Endothelial cell of umbilical vein (primary cell): ENCODE results near the gene PRR19. TPM values are rescaled to one million over a fixed set of nuclear protein-coding genes. Genes with fewer than 3 reads are reported as not detected.
"Not testable (repeated sequence)": the region's sequence is repeated elsewhere in the genome, so short reads cannot be mapped to it uniquely, and the experiment has no call there.

Source experiments
- BruUV-seq: library from RNA; stranded (reverse); fragments of 400-500 nt; replicated peaks from 2 replicates; lab custom pipeline; 2021; lab: Mats Ljungman, UMichigan
- CTCF ChIA-PET: fragments of 300-600, 350-600 bp; sonication (Branson Sonifier 250); formaldehyde crosslinking; loops from one replicate; lab custom pipeline; 2021; ENCODE audit warnings: antibody characterized with exemption, inconsistent platforms; lab: Charles Lee
- POLR2A ChIA-PET: fragments of 300-600, 350-600 bp; sonication (Branson Sonifier 250); formaldehyde crosslinking; loops from one replicate; lab custom pipeline; 2021; ENCODE audit warnings: antibody characterized with exemption, inconsistent platforms; lab: Charles Lee
- DNase-seq: peaks from one replicate; pipeline ENCODE4 v3.0.0-alpha.2; 2011; ENCODE audit warnings: low read depth, low spot score
- FAIRE-seq: peaks from 2 replicates; lab custom pipeline; 2011; peaks lifted over from hg19 to GRCh38; lab: Jason Lieb, UNC
- H2AFZ ChIP-seq: 2 replicates; pipeline ENCODE4 v1.6.0; 2012; ENCODE audit warnings: low read depth, low read length, control low read depth, inconsistent platforms
- H3K27ac ChIP-seq: 2 replicates; pipeline ENCODE4 v1.5.1; 2011; ENCODE audit warnings: low read depth, mild to moderate bottlenecking, control low read depth, low read length, moderate library complexity; ENCODE audit not compliant: insufficient read depth
- H3K27me3 ChIP-seq, 2 experiments: 2 replicates each; pipeline versions ENCODE4 v1.6.0 to v1.6.1; 2011; ENCODE audit warnings: low read length in 2 of 2, mixed read lengths in 1 of 2; ENCODE audit not compliant: control insufficient read depth in 2 of 2, insufficient read depth in 2 of 2
- H3K36me3 ChIP-seq, 2 experiments: 2 replicates in 1 of 2; 3 replicates in 1 of 2; pipeline ENCODE4 v1.5.1; 2011; ENCODE audit warnings: low read length in 2 of 2, mild to moderate bottlenecking in 1 of 2, moderate library complexity in 1 of 2; ENCODE audit not compliant: control insufficient read depth in 2 of 2, insufficient read depth in 2 of 2; ENCODE audit errors: extremely low read depth in 1 of 2
- H3K4me1 ChIP-seq: 3 replicates; pipeline ENCODE4 v1.5.1; 2011; ENCODE audit warnings: mild to moderate bottlenecking, low read length; ENCODE audit not compliant: control insufficient read depth, insufficient read depth; ENCODE audit errors: extremely low read depth
- H3K4me2 ChIP-seq: 2 replicates; pipeline ENCODE4 v1.6.1; 2011; ENCODE audit warnings: low read length, control low read depth, mixed read lengths; ENCODE audit not compliant: insufficient read depth
- H3K4me3 ChIP-seq, 3 experiments: fragments of 200-600 bp in 1 of 3; sonication (generic), shearing (Covaris generic) in 1 of 3; replicated peaks in 1 of 3; 2 replicates each; pipeline ENCODE4 v1.5.1; 2011 to 2016; ENCODE audit warnings: control low read depth in 3 of 3, low read length in 3 of 3, mild to moderate bottlenecking in 2 of 3, inconsistent platforms in 1 of 3, low read depth in 1 of 3, moderate library complexity in 1 of 3; ENCODE audit not compliant: insufficient read depth in 1 of 3
- H3K79me2 ChIP-seq: 2 replicates; pipeline ENCODE4 v1.6.0; 2012; ENCODE audit warnings: low read length, inconsistent platforms; ENCODE audit not compliant: control insufficient read depth, insufficient read depth
- H3K9ac ChIP-seq: replicated peaks from 2 replicates; pipeline ENCODE3; 2011; ENCODE audit warnings: low read length, control low read depth; ENCODE audit not compliant: insufficient read depth; ENCODE audit errors: extremely low read depth
- H3K9me1 ChIP-seq: replicated peaks from 3 replicates; pipeline ENCODE4 v1.6.0; 2011; ENCODE audit warnings: mild to moderate bottlenecking, low read length; ENCODE audit not compliant: control insufficient read depth, insufficient read depth; ENCODE audit errors: extremely low read depth
- H3K9me3 ChIP-seq: replicated peaks from 2 replicates; pipeline ENCODE4 v1.5.1; 2012; ENCODE audit warnings: low read length, inconsistent platforms; ENCODE audit not compliant: control insufficient read depth, insufficient read depth
- H4K20me1 ChIP-seq: replicated peaks from 2 replicates; pipeline ENCODE3; 2011; ENCODE audit warnings: mild to moderate bottlenecking, low read length; ENCODE audit not compliant: control insufficient read depth, insufficient read depth; ENCODE audit errors: extremely low read depth
- EZH2 ChIP-seq: IDR thresholded peaks from 2 replicates; pipeline ENCODE4 v1.6.1; 2012; ENCODE audit warnings: borderline replicate concordance, low read depth, mild to moderate bottlenecking, moderate library complexity, low read length, inconsistent platforms; ENCODE audit not compliant: severe bottlenecking
- POLR2A ChIP-seq: IDR thresholded peaks from 2 replicates; pipeline ENCODE4 v1.6.1; 2012; ENCODE audit warnings: low read depth, mild to moderate bottlenecking, control low read depth, low read length
- dilution Hi-C: fragments of 300-500 bp; cut with MboI; formaldehyde crosslinking; loops from one replicate; pipeline ENCODE4 v1.15.0; 2019; ENCODE audit warnings: low sequenced_read_pairs; ENCODE audit not compliant: extremely low pct_ligation_motif_present
- intact Hi-C: fragments of 100-400 bp; cut with micrococcal nuclease; formaldehyde crosslinking; loops from one replicate; pipeline ENCODE4 v1.10.0; 2022
- polyA plus RNA-seq, 4 experiments: library from polyadenylated mRNA; depleted of rRNA in 3 of 4; stranded (reverse) in 3 of 4; unstranded in 1 of 4; fragments of >200 nt; gene quantifications; 2 replicates each; pipeline versions ENCODE4 v1.2.1 to v1.2.3, GENCODE V29; 2011 to 2012; ENCODE audit warnings: missing spikeins in 1 of 4
- total RNA-seq: library from RNA; stranded (reverse); gene quantifications from 2 replicates; pipeline ENCODE4 v1.2.3, GENCODE V29; 2021

PRR19 gene
- total and polyA plus RNA-seq, 2 donors (not counting 3 experiments of a cell fraction or from before 2014, with no cell fraction given): 1.0 to 1.4 TPM

DNA sequence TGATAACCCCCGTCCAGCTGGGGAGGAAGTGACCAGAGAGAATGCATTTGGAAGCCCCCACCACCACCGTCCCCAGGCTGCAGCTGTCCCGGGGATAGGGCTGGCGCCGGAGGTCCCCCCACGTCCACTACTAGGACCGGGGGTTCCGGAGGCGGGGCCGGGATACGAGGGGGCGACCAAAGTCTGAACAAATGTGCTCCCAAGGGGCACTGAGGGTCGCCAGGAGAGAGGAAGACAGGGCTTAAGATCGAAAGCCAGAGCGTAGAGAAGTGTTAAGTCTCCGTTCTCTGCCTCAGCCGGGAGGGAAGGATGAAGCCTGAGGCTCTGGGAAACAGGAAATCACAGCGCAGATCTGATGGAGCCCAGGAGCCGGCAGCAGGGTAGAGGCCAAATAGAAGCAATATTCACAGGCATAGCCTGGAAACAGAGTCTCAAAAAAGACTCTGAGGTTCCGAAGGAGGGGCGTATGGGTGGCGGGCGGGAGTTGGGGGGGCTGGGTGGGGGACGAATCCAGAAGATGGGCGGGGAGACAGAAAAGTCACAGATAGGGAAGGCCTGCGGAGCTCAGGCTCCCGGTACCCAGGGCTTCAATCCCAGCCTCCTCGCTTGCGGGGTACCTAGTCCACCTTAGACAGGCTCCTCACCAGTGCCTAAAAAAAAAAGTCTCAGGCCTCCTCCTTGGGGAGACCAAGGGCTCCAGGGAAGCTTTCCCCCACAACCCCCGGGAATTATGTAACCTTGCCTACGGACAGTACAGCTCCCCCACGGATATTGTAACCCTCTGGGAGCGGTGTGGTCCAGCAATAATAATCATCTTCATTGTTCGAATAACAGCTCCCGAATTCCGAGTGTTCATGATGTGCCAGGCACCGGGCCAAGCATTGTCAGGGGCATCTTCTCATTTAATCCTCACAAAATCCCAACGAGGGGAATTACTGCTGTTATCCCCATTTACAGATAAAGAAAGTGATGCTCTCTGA is 45.9 kb upstream of the PRR19 start:
- DNase-seq (peak; percentile 63), FAIRE-seq (peak; percentile 89)
- Histone ChIP-seq H3K4me1 (peaks cover 21% of the 10 kb centered on the region), H3K27ac (peak overlapping the region; percentile 79), H3K27me3 (no peaks in the 10 kb centered on the region), H3K9me1 (no peaks in the 10 kb centered on the region), H3K36me3 (no peaks in the 10 kb centered on the region), H2AFZ (peak overlapping the region; percentile 60), H3K9me3 (no peaks in the 10 kb centered on the region), H3K79me2 (peaks cover 34% of the 10 kb centered on the region), H3K9ac (peak overlapping the region; percentile 12), H4K20me1 (no peaks in the 10 kb centered on the region), H3K4me3 (peak overlapping the region; percentile 5 to 94 (median 57)), H3K4me2 (peak overlapping the region; percentile 66)
- dilution Hi-C loops (no loop called here), intact Hi-C loops (loop anchor here (1.0 kb wide), 2 partner anchors 12 to 24 kb away; no protein-coding TSS in a partner anchor)
- TSS peak; percentile 16 for BruUV-seq
- CTCF ChIA-PET: interaction anchor here (1.2 to 2.2 kb wide), 7 partner anchors 10 to 35 kb away, joined by 3 to 22 read pairs (median 5); partner anchors contain the start of genes CIC and GSK3A
- TF ChIP-seq POLR2A (peak; percentile 62), EZH2 (no peak)
- POLR2A ChIA-PET: interaction anchor here (0.5 to 1.4 kb wide), 4 partner anchors 24 to 1610 kb away, joined by 3 to 6 read pairs (median 4); partner anchors contain the start of gene PRR19

DNA sequence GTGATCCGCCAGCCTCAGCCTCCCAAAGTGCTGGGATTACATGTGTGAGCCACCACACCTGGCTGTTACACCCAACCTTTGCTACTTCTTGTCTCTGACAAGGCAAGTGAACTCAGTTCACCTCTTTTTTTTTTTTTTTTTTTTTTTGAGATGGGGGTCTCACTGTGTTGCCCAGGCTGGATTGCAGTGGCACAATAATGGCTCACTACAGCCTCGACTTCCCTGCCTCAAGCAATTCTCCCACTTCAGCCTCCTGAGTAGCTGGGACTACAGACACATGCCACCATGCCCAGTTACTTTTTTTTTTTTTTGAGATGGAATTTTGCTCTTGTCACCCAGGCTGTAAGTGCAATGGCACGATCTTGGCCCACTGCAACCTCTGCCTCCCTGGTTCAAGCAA is 44.1 kb upstream of the PRR19 start:
- H3K36me3 ChIP-seq, dilution Hi-C loops, H3K27me3 ChIP-seq, intact Hi-C loops, H3K9ac ChIP-seq, H3K4me1 ChIP-seq, H3K9me1 ChIP-seq, BruUV-seq, H2AFZ ChIP-seq, FAIRE-seq, H3K4me3 ChIP-seq, H3K9me3 ChIP-seq, H3K27ac ChIP-seq, DNase-seq, H3K4me2 ChIP-seq, H4K20me1 ChIP-seq: not testable (repeated sequence)
- CTCF ChIA-PET: interaction anchor here (1.0 kb wide), 1 partner anchor 22 kb away, joined by 4 read pairs; no protein-coding TSS in a partner anchor
- H3K79me2 ChIP-seq: peaks cover 17% of the 10 kb centered on the region
- POLR2A ChIA-PET: interaction anchor here (0.7 kb wide), 1 partner anchor 23 kb away, joined by 5 read pairs; no protein-coding TSS in a partner anchor
